ENCODE results near the gene PKLR.
"Not testable (repeated sequence)": the region's sequence is repeated elsewhere in the genome, so short reads cannot be mapped to it uniquely, and the experiment has no call there.

The PKLR gene

DNA sequence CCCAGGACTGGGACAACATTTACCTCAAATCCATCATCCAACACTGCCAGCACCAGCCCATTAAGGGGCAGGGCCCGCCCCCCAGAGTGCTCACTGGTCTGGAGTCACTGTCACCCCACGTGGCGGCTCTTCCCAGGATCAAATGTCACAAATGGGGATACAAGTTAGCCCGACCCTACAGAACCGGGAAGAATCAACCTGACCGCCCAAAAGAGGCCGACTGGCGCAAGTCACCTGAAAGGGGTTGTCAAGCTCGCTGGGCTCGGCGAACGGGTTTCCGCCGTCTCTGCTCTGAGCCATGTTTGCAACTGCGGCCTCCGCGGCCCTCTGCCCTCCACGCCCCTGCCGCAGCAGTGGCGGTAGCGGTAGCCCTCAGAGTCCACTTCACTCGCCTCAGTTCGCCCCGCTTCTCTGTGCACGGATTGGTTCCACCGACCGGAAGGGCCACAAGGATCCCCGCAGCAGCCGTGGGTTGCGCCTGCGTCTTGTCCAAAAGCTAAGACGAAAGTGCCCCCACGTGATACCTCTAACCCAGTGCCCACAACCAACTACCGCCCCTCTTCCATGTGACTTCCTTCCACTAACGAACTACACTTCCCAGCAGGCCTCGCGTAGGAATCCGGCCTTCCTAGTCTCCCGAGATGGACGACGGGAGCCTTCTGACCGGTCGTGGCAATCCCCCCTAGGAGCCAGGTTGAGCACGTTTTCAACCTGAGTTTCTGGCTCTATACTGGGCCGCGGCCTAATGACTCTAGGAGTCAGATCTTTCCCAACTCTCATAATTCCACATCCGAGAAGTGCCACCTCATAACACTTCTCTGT is 39.2 kb downstream of the PKLR start, which contains the start of gene SCAMP3:
SCAMP3 (minus strand) TSS at position 509 of the 822 bp plus-strand sequence; CDS start at position 300, 209 bp downstream.
- peak within 1 kb of the TSS; percentile 73 to 94 (median 79) for H3K4me3 ChIP-seq
- H3K27ac ChIP-seq: peak within 1 kb of the TSS in 20 of 21 experiments; percentile 76 to 94 (median 86)

DNA sequence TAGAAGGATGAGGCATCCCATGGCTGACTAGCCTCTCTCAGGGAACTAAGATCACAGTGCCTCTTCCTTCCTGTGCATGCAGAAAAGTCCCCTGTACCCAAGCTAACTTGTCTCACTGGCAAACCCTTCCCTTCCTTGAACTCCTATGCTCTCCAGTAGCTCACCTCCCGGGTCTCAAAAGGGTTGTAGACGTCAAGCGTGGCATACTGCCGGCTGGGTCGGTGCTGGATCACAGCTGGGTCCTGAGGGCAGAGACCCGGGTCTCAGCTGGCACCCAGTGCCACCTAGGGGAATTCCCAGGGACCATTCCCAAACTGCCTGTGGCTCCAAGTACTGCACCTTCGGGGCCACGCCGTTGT is 39.8 kb downstream of the PKLR start:
- peak overlapping the region in 20 of 21 experiments; percentile 76 to 94 (median 86) for H3K27ac ChIP-seq
- H3K4me3 ChIP-seq: peak overlapping the region; percentile 73 to 94 (median 79)

DNA sequence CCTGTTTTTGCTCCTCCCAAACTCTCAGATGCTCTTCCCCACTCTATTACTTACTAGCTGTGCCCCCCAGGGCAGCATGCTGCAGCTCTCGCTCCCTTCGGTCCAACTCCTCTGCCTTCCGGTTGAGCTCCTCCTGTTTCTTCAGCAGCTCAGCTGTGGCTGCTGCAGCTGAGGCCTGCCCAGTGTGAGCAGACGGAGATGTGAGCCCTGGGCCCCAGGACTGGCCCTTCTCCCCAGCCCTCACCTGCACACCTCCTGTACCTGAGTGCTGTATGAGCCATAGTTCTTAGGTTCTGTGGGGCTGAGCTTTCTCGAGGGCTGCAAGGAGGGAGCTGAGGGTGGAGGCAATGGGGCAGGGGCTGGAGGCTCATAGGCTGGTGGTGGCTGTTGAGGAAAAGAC is 41.0 kb downstream of the PKLR start:
- Histone ChIP-seq H3K4me3 (no peak overlapping the region), H3K27ac (peak overlapping the region in 1 of 21 experiments; percentile 42)

DNA sequence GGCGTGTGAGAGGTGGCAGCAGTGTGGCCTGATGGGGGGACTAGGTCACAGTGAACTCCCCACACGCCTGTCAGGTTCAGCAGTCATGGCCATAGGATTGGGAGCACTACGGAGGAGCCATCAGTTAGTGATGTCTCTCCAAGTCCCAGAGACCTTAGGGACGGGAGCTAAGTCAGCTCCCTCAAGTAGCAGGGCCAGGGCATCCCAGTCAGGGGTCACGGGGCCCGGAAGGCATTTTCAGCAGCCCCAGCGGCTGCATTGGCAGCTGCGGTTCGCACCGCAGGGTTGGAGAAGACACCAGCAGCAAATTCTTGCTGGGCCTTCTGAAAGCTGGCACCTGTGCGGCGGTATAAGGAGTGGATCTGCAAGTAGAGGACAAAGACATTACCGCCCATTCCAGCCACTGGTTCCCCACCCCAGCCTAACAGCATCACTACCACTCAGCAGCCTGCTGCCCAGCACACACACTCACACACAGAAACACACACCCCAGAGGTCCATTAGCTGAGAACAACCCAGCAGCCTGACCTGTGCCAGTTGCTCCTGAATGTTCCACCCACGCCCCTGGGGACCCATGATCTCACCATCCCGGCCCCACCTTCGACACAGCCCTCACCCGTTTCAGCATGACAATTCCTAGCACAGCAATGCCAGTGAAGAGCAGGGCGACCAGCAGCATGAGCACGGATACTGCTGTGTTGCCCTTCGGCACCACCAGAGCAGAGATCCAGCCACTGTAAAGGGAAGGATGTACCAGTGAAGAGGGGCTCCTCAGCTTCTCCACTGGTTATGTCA is 45.0 kb downstream of the PKLR start:
- H3K4me3 ChIP-seq: peak overlapping the region; percentile 57 to 88 (median 75)
- peak overlapping the region; percentile 34 to 99 (median 95) for H3K27ac ChIP-seq

DNA sequence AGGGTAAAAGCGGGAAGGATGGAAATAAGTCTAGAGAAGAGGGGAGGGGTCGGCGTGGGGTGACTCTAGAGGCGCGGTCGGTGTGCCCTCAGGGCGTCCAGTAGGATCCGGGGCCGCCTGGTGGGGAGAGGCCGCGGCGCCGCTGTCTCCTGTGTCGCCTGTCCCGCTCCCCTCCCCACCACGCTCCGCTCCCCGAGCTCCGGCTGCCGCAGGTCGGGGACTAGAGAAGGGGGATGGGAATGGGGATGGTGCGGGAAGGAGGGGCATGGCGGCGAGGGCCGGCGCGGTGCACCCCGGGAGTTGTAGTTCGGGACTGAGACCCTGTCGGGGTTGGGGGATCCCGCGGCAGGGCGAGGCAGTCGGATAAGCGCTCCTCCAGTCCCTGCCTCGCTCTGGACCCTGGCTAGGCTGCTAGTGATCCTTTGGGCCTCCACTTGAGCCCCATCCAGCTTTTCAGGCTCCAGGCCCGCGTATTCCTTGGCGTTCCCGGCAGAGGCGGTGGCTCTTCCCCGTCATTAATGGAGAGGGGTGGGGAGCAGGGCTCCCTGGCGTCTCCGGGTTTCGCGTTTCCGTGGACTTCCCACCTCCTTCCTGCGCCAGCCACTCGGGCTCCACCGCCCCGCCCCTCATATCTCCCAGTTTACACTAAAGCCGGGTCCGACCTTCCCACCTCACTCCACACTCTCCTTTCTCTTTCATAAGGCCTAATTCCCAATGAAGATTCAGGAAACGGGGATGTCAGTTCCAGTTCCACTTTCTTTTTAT is 45.8 kb downstream of the PKLR start, which contains the start of gene ENTREP3:
ENTREP3 (minus strand) TSS at position 241 of the 765 bp plus-strand sequence. CDS start 606 bp downstream, outside the sequence.
- Histone ChIP-seq H3K4me3 (peak within 1 kb of the TSS; percentile 57 to 88 (median 75)), H3K27ac (peak within 1 kb of the TSS; percentile 60 to 99 (median 95))

DNA sequence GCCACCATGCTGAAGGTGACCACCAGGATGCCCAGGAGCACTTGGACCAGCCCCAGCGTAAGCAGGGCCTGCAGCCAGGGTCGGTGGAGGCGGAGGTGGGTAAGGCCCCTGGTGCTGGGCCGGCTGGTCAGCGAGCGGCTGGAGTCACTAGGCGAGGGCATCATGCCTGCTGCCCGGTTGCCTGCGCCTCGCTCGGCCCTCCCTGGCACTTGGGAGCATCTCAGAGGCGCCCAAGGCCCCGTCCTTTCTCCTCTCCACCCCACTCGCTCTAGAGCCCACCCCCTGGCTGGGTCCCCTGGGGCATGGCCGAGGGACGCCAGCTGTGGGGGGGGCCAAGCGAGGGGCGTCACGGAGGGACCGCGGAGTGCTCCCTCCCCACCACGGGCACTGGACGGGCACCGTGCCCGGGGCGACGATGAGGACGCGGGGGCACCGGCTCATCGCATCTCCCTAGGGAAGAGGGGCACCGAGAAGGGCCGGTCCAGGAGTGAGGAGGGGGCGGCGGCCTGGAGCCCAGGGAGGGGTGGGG is 46.5 kb downstream of the PKLR start:
- Histone ChIP-seq H3K27ac (peak overlapping the region; percentile 57 to 99 (median 95)), H3K4me3 (peak overlapping the region; percentile 57 to 88 (median 75))

DNA sequence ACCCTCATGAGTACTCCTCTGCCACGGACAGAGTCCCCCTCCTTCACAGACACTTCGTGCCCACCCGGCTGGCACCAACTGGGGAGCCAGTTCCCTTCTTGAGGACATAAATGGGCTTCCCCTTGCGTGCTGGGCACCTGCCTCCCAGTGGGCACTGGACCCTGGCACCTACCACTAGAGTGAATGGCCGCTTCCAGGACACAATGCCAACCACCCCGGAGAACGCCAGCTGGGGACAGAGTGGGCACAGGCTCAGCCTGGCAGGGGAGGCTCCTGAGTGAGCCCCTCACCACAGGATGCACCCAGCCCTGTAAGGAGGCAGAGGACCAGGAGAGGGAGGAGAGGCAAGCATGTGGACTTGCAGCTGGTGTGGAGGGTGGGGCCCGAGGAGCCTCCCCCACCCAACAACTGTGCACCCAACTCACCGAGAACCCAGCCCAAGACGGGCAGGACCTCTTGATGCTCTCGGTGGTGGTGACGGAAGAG is 47.0 kb downstream of the PKLR start:
- peak overlapping the region; percentile 57 to 88 (median 75) for H3K4me3 ChIP-seq
- peak overlapping the region in 17 of 21 experiments; percentile 9 to 99 (median 95) for H3K27ac ChIP-seq

DNA sequence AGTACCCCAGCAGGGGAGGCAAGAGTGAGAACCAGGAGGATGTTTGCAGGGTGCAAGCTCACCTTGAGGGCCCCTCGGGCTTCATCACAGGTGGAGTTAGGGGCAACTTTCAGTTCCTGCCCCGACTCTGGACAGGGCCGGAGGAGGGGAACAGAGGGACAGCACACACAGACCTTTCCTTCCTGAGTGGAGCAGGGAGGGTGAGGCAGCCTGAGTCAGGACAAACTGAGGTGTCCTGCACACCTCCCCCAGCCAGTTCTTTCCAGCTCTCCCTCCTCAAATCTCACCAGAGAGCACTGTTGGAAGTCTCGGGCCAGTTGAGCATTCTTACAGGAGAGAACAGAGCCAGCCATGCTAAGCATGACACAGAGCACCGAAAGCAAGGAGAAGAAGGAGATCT is 47.4 kb downstream of the PKLR start:
- peak overlapping the region in 2 of 7 experiments; percentile 71 for H3K4me3 ChIP-seq
- peak overlapping the region in 7 of 21 experiments; percentile 9 to 99 (median 94) for H3K27ac ChIP-seq

DNA sequence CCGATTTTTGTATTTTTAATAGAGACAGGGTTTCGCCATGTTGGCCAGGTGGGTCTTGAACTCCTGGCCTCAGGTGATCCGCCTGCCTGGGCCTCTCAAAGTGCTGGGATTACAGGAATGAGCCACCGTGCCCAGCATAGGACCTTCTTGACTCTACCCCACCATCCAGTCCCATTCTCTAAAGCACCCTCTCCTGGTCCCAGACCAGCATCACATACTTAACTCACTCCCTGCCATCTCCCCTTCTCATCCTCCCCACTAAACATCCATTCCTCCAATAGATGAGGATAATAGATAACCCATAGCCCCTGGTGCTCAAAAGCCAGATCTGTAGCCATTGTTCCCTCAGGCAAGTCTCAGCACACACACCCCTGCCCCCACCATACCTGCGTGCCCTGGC is 48.0 kb downstream of the PKLR start:
- Histone ChIP-seq H3K27ac (peak overlapping the region in 1 of 21 experiments; percentile 41), H3K4me3 (no peak overlapping the region)

DNA sequence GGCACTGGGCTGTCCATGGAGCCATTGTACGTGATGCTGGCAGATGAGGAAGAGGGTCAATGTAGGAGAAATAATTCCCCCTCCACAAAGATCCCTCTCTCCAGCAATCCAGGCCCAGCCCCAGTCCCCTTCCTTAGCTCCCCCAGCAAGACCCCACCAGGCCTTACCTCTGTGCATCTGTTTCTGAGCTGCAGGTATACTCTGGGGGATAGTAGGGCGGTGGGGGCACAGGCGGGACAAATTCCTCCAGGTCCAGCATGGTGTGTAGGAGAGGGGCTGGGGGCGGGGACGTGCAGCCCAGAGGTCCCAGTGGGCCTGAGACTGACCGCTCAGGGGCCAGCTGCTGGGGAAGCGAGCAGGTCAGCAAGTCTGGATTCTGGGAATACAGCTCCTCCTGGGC is 49.7 kb downstream of the PKLR start:
- Histone ChIP-seq H3K4me3 (no peak overlapping the region), H3K27ac (peak overlapping the region in 2 of 21 experiments; percentile 21 to 72)

DNA sequence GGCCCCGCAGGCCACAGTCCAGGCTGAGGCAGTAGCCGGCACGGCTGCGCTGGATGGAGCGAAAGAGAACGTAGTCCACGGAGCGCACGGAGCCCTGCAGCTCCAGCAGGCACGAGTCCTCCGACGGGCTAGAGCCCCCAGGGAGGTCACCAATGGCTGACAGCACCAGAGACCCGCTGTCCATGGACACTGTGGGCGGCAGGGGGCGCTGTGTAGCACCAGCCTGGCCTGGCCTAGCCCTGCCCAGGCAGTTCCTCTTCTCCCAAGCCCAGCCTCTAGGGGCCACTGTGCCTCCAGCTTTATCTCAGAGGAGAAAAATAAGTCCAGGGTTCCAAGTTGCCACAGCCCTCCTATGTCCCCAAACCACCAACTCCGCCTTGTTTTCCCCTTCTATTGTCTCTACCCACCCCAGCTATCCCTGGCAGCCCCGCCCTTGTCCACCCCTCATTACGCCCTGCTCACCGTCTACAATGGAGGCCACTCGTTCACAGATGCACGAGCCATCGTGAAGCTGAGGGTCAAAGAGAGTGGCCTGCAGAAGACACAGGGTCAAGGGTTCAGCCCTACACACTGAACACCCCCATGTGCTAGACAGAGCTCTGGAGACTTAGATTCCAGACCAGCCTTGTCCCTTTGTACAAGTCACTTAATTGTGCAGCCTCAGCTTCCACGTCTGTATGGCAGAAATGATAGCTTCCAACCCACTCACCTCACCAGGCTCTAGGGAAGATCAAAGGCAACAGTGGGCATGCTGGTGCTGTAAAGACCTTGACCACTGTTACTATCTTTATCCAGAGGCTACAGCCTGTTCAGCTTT is 50.4 kb downstream of the PKLR start:
- peak overlapping the region; percentile 2 to 41 (median 27) for H3K4me3 ChIP-seq
- H3K27ac ChIP-seq: peak overlapping the region in 18 of 21 experiments; percentile 1 to 81 (median 72)

DNA sequence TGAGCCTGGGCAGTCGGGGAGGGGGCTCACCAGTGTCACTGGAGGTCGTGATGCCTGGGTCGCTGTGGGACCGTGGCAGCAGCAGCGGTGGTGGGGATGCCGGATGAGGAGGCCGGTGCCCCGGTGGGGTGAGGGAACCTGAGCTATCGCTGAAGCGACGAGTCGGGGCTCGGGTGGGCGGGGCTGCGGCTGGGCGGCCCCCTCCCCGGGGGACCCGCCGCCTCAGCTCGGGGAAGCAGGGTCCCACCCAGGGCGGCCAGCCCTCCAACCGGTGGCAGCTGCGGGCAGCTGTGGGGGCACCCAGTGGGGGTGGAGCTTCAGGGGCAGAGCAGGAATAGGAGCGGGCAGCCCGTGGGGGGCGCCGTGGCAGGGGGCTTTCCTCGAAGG is 51.0 kb downstream of the PKLR start:
- Histone ChIP-seq H3K27ac (peak overlapping the region in 18 of 21 experiments; percentile 1 to 81 (median 72)), H3K4me3 (peak overlapping the region; percentile 2 to 41 (median 27))

DNA sequence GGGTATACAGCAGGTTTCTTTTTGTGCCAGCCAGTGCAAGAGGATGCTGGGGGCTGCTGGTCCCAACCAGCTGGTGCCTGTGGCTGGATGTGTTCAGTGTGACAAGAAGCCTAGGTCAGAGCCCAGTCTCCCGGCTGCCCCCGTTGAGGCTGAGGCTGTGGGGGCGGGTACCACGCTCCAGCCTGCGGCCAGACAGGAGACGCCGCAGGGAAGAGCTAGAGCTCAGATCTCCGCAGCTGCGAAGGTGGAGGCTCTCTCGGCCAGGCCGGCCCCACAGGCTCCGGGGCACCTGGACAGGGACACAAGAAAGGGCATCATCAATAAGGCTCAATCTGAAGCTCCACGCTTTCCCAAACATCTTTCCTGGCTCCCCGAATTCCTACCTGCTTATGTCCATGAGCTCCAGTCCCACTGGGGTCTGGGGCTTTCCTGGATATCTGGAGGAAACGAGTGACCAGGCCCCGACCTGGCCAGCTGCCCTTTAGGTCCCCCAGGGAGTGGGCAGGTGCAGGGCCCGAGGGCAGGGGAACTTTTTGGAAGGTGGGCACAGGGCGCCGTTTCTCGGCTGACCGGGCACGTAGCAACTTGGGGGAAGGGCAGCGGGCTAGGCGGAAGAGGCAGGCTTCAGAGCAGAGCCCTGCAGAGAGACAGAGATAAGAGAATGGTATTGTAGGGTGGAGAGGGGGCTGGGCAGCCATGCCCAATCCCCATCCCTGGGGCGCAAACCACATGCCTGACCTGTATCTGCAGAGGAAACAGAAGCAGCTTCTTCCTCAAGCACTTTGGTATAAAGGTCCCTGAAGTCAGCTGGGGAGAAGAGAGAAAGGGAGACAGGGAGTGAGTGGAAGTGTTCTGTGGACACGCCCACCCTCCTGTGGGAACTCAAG is 53.3 kb downstream of the PKLR start:
- H3K27ac ChIP-seq: no peak overlapping the region
- no peak overlapping the region for H3K4me3 ChIP-seq

DNA sequence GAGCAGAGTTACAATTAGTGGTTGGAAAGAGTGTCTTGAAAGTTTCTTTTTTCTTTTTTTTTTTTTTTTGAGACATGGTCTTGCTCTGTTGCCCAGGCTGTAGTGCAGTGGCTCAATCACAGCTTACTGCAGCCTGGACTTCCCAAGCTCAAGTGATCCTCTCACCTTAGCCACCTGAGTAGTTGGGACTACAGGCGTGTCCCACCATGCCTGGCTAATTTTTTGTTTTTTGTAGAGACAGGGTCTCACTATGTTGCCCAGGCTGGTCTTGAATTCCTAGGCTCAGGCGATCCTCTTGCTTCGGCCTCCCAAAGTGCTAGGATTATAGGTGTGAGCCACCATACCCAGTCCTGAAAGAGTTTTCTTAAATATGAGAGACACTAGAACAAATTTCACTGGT is 54.4 kb downstream of the PKLR start:
- H3K4me3 ChIP-seq, H3K27ac ChIP-seq: not testable (repeated sequence)

DNA sequence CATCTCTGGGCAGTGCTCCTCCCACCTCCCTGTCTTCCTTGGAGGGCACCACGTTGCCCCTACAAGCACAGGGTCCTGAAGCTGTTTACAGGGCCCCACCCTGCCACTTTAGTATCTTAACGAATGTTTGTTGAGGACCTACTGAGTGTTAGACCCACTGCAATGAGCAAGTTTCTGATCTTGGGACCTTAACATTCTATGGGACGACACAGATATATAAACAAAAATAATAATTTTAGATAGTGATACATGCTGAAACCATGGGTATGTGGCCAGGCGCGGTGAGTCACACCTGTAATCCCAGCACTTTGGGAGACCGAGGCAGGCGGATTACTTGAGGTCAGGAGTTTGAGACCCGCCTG is 56.1 kb downstream of the PKLR start:
- Histone ChIP-seq H3K27ac (peak overlapping the region in 20 of 21 experiments; percentile 17 to 94 (median 84)), H3K4me3 (peak overlapping the region; percentile 36 to 59 (median 54))

DNA sequence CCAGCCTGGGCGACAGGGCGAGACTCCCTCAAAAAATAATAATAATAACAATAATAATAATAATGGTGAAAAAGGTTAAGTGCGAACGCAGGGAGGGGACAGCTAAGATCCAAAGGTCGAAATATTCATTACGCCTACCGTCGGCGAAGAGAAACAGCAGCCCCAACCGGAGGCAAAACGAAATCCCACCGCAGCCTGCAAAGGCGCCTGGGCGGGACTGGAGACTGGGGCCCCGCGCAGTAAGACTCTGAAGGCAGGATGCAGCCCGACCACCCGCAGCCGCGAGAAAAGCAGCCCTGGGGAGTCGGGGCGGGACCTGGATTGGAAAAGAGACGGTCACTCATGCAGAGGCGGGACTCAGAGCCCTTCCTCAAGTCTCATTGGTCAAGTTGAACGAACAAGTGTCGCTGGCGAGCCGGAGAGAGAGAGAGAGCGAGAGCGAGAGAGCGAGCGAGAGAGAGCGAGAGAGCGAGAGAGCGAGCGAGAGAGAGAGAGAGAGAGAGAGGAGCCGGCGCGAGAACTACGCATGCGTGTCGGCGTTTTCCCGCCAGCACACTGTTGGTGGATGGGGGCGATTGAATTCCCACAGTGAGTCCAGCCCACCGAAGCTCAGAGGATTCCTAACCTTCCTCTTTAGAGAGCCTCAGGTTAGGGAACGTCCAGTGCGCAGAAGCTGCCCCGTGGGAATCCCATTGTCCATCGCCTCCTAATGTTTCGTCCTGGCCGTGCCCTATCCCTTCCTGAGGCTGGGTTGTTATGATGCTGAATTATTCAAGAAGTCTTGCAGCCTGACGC is 56.7 kb downstream of the PKLR start:
- peak overlapping the region; percentile 55 to 94 (median 84) for H3K27ac ChIP-seq
- peak overlapping the region; percentile 36 to 59 (median 54) for H3K4me3 ChIP-seq

All from skin epidermis (tissue), 12 donors.